ENCODE data around the gene MIAT. TPM values are rescaled to one million over a fixed set of nuclear protein-coding genes. Genes with fewer than 3 reads are reported as not detected.

Gene MIAT
- total and polyA plus RNA-seq, 2 of the 4 experiments (the other 2 are of a cell fraction): 0.54 to 0.65 TPM

DNA sequence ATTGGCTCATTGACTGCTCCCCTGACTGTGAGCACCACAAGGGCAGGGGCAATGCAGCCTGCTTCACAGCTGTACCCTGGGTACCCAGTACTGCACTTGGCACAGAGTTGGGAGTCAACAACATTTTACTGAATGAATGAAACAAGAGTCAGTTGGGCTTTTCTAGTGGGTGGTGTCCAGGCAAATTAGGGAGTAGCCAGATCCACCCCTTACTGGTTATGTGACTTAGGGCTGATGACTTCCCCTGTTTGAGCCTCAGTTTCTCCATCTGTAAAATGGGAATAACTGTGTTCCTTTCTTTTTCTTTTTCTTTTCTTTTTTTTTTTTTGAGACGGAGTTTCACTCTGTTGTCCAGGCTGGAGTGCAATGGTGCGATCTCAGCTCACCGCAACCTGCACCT lies 23.1 kb downstream of the MIAT start (continued):
- TF ChIP-seq, protein P1, sequence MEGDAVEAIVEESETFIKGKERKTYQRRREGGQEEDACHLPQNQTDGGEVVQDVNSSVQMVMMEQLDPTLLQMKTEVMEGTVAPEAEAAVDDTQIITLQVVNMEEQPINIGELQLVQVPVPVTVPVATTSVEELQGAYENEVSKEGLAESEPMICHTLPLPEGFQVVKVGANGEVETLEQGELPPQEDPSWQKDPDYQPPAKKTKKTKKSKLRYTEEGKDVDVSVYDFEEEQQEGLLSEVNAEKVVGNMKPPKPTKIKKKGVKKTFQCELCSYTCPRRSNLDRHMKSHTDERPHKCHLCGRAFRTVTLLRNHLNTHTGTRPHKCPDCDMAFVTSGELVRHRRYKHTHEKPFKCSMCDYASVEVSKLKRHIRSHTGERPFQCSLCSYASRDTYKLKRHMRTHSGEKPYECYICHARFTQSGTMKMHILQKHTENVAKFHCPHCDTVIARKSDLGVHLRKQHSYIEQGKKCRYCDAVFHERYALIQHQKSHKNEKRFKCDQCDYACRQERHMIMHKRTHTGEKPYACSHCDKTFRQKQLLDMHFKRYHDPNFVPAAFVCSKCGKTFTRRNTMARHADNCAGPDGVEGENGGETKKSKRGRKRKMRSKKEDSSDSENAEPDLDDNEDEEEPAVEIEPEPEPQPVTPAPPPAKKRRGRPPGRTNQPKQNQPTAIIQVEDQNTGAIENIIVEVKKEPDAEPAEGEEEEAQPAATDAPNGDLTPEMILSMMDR (conservative IDR thresholded peaks at IDR 0.05; ENCODE audit: low read depth, low read length): no peak

DNA sequence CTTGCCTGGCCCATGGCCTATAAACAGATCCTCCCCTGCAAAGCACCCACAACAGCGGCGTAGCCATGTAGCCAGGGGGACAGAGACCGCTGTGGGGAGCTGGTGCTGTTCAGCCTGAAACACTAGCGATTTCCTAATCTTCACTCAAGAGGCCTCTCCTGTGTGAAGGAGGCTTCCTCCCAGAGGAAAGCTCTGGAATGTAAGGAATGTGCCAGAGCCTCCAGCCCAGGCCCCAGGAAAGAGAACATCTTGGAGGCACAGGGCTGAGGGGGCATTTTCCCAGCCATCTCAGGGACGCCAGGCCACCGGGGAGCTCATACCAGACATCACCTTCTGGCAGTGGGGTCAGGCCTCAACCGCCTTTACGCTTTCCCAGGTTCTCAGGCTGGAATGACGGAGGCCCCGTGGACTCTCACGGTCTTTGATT lies 24.0 kb downstream of the MIAT start:
- H3K27ac ChIP-seq (ENCODE audit: insufficient read depth, low read length): peak overlapping the region; percentile 18
- H3K79me1 ChIP-seq (ENCODE audit: low read depth in 1 of 2, low read length in 2 of 2): peaks cover 11 to 59% of the 10 kb centered on the region in 2 experiments; a peak in 3 of 4 replicates
- H3K4me2 ChIP-seq (ENCODE audit: low read depth, low read length): no peak overlapping the region
- 72% methylated on average over 7 of the region's 11 CpGs; no CpG with 5 or more reads in 1 of the 2 experiments for WGBS, 2 experiments (ENCODE audit: extremely low coverage in 2 of 2, insufficient read length in 1 of 2)
- BruUV-seq (replicated peaks): no TSS peak
- H2BK15ac ChIP-seq (ENCODE audit: low read depth, low read length): peak overlapping the region; percentile 13; the same call in 1 of the 3 replicates
- intact Hi-C loops (cut with micrococcal nuclease): no loop called here
- dilution Hi-C loops (cut with HindIII; ENCODE audit: low sequenced_read_pairs, unreplicated experiment): no loop called here
- H3K56ac ChIP-seq (ENCODE audit: extremely low read depth, insufficient read depth, low read length): no peak overlapping the region
- peak; percentile 32; the same call in 1 of the 2 replicates for TF ChIP-seq CEBPB (IDR thresholded peaks at IDR 0.05; ENCODE audit: low read depth, low read length)
- peak; percentile 10; the same call in 1 of the 2 replicates for TF ChIP-seq RAD21 (IDR thresholded peaks at IDR 0.05; ENCODE audit: low read length)
- no peak for TF ChIP-seq CHD1 (IDR thresholded peaks at IDR 0.05; ENCODE audit: low read depth, low read length)
- TF ChIP-seq RFX5 (IDR thresholded peaks at IDR 0.05; ENCODE audit: low read depth, low read length): no peak
- H2BK5ac ChIP-seq (ENCODE audit: low read depth, low read length, poor library complexity, severe bottlenecking): peak overlapping the region; percentile 14
- peak overlapping the region; percentile 75 for H3K4ac ChIP-seq (ENCODE audit: low read depth, low read length)
- H3K36me3 ChIP-seq (ENCODE audit: control insufficient read depth, insufficient read depth, low read length): peaks cover 2% of the 10 kb centered on the region; the same call in 1 of the 2 replicates
- H4K91ac ChIP-seq (ENCODE audit: insufficient read depth, low read depth, low read length): peak overlapping the region; percentile 83
- ATAC-seq (ENCODE audit: low read depth): peak; percentile 77
- peaks cover 4% of the 10 kb centered on the region; the same call in 1 of the 2 replicates for H3K9me1 ChIP-seq (ENCODE audit: insufficient read depth, low read length)
- no peaks in the 10 kb centered on the region for H4K20me1 ChIP-seq (ENCODE audit: insufficient read depth, low read length)
- peak overlapping the region; percentile 89 for H2BK120ac ChIP-seq (ENCODE audit: low read depth, low read length)
- no peak overlapping the region for H3K4me3 ChIP-seq (ENCODE audit: insufficient read depth, low read depth, low read length)
- in situ Hi-C loops (cut with MboI; ENCODE audit: low sequenced_read_pairs): no loop called here
- 0 out of 2 replicates have a peak overlapping the region, but pooled peaks have one; percentile 8 for H4K5ac ChIP-seq (ENCODE audit: low read depth, low read length)
- peak overlapping the region; percentile 67 for H2BK20ac ChIP-seq (ENCODE audit: low read depth, low read length)
- peak overlapping the region; percentile 85 for H2AK9ac ChIP-seq (replicated peaks; ENCODE audit: low read depth, low read length, poor library complexity)
- no peak overlapping the region for H3K23ac ChIP-seq (ENCODE audit: low read depth, low read length)
- H3K14ac ChIP-seq (replicated peaks; ENCODE audit: low read depth, low read length): peak overlapping the region; percentile 23; the same call in 1 of the 2 replicates
- H3K4me1 ChIP-seq (ENCODE audit: control insufficient read depth, insufficient read depth, low read length): peaks cover 11% of the 10 kb centered on the region
- ChIA-PET POLR2A (ENCODE audit: unreplicated experiment) (interaction anchor here (0.5 to 1.3 kb wide), 3 partner anchors 7 to 9 kb away, joined by 3 to 5 read pairs (median 3); no protein-coding TSS in a partner anchor), CTCF (no interaction called here)
- peak overlapping the region; percentile 68 for H2AFZ ChIP-seq (replicated peaks; ENCODE audit: low read length, poor library complexity)
- peak; percentile 67 for DNase-seq
- H2AK5ac ChIP-seq (ENCODE audit: low read depth, low read length): peak overlapping the region; percentile 81
- 0 out of 2 replicates have a peak, but pooled peaks cover 4% of the 10 kb centered on the region for H3K9me3 ChIP-seq (ENCODE audit: control insufficient read depth, insufficient read depth, low read length)
- H3K27me3 ChIP-seq (ENCODE audit: control insufficient read depth, insufficient read depth, low read length): no peaks in the 10 kb centered on the region
- H4K8ac ChIP-seq (ENCODE audit: low read depth in 2 of 2, low read length in 2 of 2): peak overlapping the region; percentile 33 to 64; a peak in 2 of 4 replicates
- no peak overlapping the region for H3K18ac ChIP-seq (ENCODE audit: low read depth, low read length)
- no peak overlapping the region for H3K9ac ChIP-seq (ENCODE audit: low read depth, low read length)

All from IMR-90 (cell line).